Hypothalamus (tissue), 51 donors: ENCODE results near the gene SLC35G6.

Experiments used
- DNase-seq, 51 donors: peaks; one replicate each; lab custom pipeline; 2025; lab: John Stamatoyannopoulos, UW

SLC35G6 gene

GRCh38 chr17:7497636-7498035 is 16.4 kb downstream of the SLC35G6 start:
- no peak for DNase-seq

GRCh38 chr17:7499161-7499560 is 17.9 kb downstream of the SLC35G6 start:
- DNase-seq = no peak

GRCh38 chr17:7501729-7502128 is 20.5 kb downstream of the SLC35G6 start:
- no peak for DNase-seq

GRCh38 chr17:7502171-7502847 is 21.1 kb downstream of the SLC35G6 start:
- no peak for DNase-seq

GRCh38 chr17:7502987-7503386 is 21.7 kb downstream of the SLC35G6 start:
- DNase-seq = no peak

GRCh38 chr17:7503521-7503920 is 22.3 kb downstream of the SLC35G6 start:
- DNase-seq = no peak

- DNase-seq = no peak
Observed at GRCh38 chr17:7508145-7508544, 26.9 kb downstream of the SLC35G6 start.

GRCh38 chr17:7508846-7509245 is 27.6 kb downstream of the SLC35G6 start:
- no peak for DNase-seq

- DNase-seq = no peak
Observed at GRCh38 chr17:7509937-7510336, 28.7 kb downstream of the SLC35G6 start.

- DNase-seq = no peak
Observed at GRCh38 chr17:7511108-7511507, 29.9 kb downstream of the SLC35G6 start.

GRCh38 chr17:7512105-7512504 is 30.9 kb downstream of the SLC35G6 start:
- DNase-seq = no peak

GRCh38 chr17:7512824-7513540 is 31.7 kb downstream of the SLC35G6 start:
- DNase-seq = no peak

GRCh38 chr17:7513850-7514419 is 32.7 kb downstream of the SLC35G6 start:
- no peak for DNase-seq

GRCh38 chr17:7515911-7516610 is 34.8 kb downstream of the SLC35G6 start:
- no peak for DNase-seq

- DNase-seq = no peak
Observed at GRCh38 chr17:7523033-7523432, 41.8 kb downstream of the SLC35G6 start.

- DNase-seq = no peak
Observed at GRCh38 chr17:7528842-7529241, 47.6 kb downstream of the SLC35G6 start.

GRCh38 chr17:7530023-7530900 is 49.0 kb downstream of the SLC35G6 start:
- DNase-seq = no peak
